Stimulated activated CD8-positive, alpha-beta memory T cell treated with anti-CD3 and anti-CD28 coated beads, Interleukin-15, amount 100 ng/mL, for 1 hour (primary cell): ENCODE measurements around the gene TBC1D19.
"Not testable (repeated sequence)": the region's sequence is repeated elsewhere in the genome, so short reads cannot be mapped to it uniquely, and the experiment has no call there.

Experiments
- DNase-seq: peaks from one replicate; pipeline ENCODE4 v3.0.0-alpha.2; 2020; ENCODE audit warnings: low read depth

Gene TBC1D19, protein sequence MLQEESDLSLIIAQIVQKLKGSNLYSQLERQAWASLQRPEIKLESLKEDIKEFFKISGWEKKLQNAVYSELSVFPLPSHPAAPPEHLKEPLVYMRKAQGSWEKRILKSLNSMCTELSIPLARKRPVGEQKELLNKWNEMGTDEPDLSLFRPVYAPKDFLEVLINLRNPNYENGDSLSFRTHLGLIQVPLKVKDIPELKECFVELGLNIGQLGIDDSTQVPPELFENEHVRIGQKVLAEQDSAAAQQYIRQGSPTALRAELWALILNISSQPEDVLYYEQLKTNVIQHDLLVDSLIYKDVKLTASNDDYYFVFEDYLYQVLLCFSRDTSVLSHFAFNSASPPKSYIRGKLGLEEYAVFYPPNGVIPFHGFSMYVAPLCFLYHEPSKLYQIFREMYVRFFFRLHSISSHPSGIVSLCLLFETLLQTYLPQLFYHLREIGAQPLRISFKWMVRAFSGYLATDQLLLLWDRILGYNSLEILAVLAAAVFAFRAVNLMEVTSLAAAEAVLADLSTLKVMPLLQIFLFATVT

DNA sequence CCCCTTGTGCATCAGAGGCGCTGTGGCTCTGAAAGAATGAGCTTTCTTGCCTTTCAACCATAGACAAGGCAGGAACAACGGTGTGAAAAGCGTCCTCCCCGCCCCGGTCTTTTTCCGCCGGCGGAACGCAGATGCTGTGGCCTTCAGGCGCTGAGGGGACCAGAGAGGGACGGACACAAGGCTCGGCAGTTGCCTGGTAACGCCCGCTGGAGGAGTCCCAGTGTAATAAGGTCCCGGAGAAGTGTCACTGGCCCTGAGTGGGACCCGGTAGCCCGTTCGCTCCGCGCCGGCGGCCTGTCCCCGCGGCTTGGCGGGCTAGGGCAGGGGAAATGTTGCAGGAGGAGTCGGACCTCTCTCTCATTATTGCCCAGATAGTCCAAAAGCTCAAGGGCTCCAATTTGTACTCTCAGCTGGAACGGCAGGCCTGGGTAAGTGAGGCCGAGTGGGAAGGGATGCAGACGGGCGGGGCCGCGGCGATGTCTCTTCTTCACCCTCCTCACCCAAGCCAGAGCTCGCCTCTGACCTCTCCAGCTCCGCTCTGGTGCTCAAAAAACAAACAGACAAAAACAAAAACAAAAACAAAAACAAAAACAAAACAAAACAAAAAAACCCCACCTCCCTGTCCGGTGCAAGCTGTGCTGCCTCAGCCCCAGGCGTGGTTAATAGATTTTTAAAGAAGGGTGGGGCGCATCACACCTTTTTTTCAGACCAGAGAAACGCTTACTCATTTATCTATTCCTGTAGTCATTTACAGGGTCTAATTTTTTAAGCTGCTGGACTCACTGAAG, at the start of gene TBC1D19:
TBC1D19 (plus strand) TSS at position 220 of the 788 bp plus-strand sequence; CDS start at position 330, 110 bp downstream.
- DNase-seq = peak; percentile 72

DNA sequence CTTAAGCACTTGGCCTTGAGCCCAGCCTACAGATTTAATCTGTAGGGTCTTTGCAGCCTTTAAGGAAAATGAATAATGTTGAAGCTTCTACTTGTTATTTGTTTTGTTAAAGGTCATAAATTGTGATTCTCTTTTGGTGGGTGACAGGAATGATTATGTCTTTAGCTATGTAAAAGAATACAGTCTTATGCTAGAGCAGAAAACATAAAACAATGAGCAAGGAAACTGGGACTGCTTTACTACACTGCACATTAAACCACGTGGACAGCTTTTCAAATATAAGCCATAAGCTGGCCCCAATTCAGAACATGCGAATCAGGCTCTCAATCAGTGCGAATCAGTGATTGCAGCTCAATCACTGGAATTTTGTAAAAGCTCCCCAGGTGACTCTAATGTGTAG, 40.9 kb upstream of the TBC1D19 start:
- DNase-seq = no peak

DNA sequence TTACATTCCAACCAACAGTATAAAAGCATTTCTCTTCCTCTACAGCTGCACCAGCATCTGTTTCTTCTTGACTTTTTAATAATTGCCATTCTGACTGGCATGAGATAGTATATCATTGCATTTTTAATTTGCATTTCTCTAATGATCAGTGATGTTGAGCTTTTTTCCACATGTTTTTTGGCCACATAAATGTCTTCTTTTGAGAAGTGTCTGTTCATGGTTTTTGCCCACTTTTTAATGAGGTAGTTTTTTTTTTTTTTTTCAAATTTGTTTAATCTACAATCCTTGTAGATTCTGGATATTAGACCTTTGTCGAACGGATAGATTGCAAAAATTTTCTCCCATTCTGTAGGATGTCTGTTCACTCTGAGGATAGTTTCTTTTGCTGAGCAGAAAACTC, 39.5 kb upstream of the TBC1D19 start:
- no peak for DNase-seq

DNA sequence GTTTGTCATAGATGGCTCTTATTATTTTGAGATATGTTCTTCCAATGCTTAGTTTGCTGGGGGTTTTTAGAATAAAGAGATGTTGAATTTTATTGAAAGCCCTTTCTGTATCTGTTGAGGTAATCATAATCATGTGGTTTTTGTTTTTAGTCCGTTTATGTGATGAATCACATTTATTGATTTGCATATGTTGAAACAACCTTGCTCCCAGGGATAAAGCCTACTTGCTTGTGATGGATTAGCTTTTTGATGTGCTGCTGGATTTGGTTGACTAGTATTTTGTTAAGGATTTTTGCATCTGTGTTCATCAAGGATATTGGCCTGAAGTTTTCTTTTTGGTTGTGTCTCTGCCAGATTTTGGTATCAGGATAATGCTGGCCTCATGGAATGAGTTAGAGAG, 35.5 kb upstream of the TBC1D19 start:
- DNase-seq = not testable (repeated sequence)

DNA sequence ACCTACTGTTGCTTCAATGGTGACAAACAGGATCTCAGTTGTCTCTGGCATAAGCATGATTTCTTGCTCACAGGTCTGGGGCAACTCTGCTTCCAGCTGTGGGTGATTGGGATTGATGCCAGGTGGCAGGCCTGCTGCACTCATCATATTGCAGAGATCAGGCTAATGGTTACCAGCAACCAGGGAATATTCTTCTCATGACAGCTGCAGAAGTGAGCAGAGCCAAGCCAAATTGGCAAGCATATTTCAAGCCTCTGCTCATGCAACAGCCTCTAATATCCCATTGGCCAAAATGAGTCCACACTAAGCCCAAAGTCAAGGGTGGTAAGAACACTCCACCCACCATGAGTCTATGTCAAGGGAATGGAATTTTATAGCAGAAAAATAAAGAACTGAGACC, 26.7 kb upstream of the TBC1D19 start:
- no peak for DNase-seq

DNA sequence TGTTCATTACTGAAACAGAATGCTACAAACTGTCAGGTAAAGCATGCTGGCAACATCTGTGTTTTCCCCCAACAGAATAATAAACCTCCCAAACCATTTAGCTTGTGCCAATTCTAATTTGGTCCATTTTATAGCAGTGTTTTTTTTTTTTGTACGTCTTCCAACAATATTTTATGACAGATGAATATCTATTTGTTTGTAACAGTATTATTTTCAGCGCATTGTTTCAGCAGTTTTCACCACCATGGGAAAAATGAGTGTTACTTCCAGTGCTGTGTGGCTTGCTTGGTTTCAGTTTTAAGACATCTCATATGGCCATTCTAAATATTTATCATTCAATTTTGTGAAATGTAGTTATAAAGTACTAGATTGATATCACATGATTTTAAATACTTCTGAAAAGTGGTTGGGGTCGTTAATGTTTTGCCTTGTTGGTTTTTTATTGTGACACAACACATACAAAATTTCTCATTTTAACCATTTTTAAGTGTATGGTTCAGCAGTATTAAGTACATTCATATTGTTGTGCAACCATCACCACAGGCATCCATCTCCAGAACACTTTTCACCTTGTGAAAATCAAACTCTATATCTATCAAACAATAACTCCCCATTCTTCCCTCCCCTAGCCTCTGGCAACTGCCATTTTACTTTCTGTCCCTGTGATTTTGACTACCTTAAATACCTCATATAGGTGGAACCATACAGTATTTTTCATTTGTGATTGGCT, 25.6 kb upstream of the TBC1D19 start:
- DNase-seq = no peak

DNA sequence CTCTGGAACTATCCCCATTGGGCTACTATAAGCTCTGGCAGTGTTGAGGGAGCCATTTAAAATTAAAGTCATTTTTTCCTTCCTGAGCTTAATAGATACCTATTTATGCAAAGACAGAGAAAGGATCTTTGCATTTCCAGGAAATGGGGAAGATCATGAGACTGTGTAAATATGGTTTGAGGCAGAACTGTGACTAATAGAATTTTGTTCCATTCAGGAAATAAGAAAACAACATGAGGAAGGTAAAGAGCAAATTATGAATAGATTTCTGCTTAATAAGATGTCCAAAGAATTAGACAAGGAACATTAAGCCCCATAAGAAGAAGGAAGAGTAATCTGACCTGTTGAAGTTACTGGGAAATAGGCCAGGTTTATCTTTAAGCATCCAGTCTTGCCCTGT, 17.8 kb upstream of the TBC1D19 start:
- no peak for DNase-seq

DNA sequence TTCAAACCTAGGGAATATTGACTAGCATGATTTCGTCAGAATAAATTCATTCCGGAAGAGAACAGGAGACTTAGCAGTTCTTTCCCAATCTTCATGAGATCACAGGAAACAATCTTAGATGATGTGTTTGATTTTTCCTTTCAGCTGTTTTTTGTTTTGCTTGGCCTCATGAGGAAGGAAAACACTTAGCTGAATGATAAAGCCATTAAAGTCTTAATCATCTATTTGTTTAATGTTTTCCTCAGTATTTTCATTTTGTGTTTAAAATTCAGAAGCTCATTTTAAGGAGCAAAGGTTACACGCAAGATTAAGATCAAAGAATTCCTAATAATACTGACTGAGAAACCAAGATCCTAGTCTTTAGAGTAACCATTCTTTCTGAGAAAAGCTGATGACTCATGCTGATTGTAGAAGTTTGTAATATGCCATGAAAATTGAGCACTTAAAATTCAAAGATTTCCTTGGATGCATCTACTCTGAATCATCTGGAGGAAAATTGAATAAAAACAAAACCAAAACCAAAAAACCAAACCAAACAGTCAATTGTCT, 15.4 kb upstream of the TBC1D19 start:
- DNase-seq = no peak

DNA sequence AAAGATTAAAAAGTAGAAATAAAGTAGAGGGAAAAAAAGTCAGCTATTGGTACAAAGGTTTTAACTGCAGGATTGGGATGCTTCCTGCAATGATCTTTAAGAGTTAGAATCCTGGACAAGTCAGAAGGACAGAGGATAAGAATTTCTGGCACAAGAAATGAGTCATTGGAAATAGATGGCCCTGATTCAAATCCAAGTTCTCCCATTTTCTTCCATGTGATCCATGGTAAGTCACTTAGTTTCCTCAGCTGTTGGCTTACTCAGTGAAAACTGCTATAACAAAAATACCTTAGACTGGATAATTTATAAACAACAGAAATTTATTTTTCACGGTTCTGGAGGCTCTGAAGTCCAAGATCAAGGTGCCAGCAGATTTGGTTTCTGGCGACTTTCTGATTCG, 13.3 kb upstream of the TBC1D19 start:
- no peak for DNase-seq

DNA sequence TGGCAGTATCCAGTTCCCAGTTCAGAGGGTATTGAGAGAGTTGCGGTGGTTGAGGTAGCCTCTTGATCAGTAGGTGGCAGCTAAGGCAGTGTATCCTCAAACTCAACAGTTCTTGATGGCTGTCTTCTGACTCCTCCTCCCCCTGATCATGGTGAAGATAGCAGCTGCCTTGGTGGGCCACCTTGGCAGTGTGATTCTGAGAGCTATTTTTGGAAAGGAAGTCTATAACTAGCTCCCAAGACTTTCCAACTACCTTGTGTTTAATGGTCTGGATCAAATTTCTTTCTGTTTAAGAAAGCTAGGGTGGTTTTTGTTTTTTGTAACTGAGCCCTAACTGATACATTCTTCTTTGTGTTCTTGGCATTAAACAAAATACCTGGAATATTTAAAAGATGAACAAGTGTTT, 10.5 kb upstream of the TBC1D19 start:
- DNase-seq = no peak

DNA sequence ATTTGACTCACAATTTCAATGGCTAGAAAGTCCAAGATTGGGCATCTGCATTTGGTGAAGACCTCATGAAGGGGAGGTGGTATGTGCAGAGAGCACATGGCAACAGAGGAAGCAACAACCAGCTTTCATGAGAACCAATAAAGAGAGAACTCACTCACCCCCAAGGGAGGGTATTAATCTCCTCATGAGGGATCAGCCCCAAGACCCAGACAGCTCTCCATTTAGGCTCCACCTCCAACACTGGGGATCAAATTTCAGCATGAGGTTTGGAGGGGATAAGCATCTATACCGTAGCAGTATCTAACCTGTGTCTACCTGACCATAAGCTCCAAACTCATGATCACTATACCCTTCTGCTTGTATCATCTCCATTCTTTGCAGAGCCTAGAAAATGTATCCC, 9.3 kb upstream of the TBC1D19 start:
- no peak for DNase-seq

DNA sequence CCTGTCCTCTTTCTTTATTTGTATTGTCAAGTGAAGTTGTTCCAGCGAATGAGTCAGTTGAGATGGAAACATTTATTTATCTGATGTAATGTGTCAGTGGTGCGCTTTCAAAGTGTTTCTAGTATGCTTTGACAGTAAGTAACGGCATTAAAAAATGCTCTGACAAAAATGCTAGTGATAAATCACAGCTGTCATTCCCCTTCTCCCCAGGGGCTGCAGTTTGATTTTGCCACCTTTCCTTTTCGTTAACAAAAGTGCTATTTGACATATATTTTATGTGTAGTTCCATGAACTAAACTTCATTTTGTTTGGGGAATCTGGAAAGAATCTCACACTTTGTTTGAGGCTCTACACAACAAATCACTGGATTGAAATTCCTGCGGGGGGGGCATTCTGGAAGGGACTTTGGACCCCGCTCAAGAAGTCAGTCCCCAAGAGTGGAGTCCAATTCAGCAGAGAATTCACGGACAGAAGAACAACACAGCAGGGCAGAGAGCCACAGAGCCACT, 7.6 kb upstream of the TBC1D19 start:
- no peak for DNase-seq

DNA sequence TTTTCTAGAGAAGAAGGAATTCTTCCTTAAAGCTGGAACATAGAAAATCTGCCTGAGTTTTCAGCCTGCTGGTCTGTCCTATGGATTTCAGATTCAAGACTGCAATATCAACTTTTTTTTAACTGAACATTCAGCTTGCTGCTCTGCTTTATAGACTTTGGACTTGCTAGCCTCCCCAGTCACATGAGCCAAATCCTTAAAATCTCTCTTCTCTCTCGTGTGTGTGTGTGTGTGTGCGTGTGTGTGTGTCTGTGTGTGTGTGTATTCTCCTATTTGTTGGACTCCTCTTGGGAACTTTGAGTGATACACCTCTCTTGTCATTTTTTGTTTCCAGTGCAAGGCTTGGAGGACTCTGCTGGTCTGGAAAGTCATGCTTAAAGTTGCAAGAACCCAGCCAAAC, 6.8 kb upstream of the TBC1D19 start:
- no peak for DNase-seq

DNA sequence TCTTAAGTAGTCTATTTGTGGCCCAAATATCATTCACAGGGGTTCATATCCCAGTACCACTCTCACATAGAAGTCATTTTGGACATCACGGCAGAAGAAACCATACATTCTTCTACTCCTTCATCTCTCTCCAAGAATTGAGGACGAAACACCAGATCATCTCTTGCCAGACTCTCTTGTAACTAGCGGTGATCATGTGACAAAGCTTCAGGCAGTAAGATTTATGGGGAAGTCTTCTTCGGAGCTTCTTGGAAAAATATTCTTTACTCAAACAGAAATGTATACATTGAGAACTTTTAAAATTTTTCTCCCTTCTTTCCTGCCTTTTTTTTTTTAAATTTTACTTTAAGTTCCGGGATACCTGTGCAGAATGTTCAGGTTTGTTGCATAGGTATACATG, 4.7 kb upstream of the TBC1D19 start:
- DNase-seq = no peak

DNA sequence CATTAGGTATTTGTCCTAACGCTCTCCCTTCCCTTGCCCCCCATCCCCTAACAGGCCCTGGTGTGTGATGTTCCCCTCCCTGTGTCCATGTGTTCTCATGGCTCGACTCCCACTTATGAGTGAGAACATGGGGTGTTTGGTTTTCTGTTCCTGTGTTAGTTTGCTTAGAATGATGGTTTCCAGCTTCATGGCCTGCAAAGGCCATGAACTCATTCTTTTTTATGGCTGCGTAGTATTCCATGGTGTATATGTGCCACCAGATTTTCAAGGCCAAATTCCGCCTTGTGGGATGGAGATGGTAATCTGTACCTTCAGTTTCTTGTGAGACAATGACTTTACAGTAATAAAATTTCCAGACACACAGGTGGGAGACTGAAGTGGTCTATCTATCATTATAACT, 2.5 kb upstream of the TBC1D19 start:
- not testable (repeated sequence) for DNase-seq

DNA sequence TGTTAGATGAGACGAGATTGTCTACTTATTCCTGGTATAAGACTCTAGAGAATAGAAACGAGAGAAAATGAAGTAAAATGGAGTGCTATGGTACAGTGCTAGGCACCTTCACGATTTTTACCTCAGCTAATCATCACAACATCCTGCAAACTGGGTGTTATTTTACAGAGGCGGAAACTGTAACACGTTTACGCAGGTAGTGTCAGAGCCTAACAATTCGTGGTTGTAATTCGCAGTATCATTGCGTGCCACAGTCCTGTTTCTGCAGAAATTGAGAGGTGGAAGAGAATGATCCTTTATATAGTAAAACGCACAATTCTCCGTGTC, 383 bp upstream of the TBC1D19 start:
- DNase-seq = no peak

DNA sequence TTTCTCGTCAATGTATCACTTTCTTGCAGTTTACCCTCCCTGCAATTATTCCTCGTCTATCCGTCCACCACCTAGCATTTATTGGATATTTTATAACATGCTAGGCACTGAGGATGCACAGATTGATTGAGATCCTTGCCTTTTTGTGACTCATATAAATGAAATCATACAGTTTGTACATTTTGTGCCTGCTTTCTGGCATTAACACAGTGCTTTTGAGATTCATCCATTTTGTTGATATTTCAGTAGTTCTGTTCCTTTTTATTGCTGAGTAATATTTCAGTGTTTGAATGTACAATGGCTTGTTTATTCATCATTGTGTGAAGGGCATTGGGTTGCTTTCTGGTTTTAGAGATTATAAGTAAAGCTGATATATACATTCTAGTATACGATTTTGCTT, 841 bp downstream of the TBC1D19 start:
- DNase-seq = no peak

DNA sequence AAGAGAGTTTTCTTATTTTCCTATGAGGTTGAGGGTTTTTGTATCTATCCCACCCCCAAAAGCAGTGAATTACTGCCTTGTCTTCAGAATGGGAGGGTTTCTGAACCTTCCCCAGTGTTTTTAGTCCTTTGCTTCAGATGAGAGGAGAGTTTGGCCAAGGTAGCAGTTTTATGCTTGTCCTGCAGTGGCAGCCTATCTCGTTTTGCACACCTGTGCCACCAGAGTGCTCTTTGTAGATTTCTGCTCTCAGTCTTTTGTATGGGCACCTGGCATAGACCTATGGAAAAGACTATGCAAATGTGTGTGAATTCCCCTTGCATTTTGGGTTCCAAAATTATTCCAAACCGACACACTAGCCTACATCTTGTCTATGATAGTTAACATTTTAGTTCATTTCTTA, 5.8 kb downstream of the TBC1D19 start:
- DNase-seq = no peak

DNA sequence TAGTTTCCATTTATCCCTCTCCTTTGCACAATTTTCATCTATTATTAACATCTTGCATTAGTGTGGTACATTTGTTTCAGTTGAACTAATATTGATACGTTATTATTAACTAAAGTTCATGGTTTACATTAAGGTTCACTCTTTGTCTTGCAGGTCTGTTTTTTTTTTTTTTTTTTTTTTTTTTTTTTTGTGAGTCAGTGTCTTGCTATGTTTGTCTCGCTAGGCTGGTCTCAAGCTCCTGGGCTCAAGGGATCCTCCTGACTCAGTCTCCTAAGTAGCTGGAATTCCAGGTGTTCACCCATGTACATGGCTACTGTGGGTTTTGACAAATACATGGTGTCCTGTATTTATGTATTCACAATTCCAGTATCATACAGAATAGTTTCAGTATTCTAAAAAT, 6.8 kb downstream of the TBC1D19 start:
- DNase-seq = no peak

DNA sequence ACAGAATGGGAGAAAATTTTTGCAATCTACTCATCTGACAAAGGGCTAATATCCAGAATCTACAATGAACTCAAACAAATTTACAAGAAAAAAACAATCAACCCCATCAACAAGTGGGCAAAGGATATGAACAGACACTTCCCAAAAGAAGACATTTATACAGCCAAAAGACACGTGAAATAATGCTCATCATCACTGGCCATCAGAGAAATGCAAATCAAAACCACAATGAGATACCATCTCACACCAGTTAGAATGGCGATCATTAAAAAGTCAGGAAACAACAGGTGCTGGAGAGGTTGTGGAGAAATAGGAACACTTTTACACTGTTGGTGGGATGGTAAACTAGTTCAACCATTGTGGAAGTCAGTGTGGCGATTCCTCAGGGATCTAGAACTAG, 9.7 kb downstream of the TBC1D19 start:
- DNase-seq = not testable (repeated sequence)

DNA sequence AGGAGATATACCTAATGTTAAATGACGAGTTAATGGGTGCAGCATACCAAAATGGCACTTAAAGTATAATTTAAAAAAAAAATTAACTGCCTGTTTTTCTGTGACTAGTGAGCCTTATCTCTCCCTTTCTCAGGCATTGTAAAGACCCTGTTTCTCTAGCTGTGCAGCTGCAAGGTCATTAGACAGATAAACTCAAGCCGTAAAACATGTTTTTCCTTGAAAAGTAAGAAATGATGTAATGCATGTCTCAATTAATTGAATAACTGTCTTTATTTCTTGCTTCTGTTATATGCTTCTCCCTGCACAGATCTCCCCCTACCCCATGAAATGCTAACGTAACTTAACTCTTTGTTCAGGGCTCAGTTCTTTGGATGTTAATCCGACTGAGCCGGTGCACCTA, 10.5 kb downstream of the TBC1D19 start:
- no peak for DNase-seq

DNA sequence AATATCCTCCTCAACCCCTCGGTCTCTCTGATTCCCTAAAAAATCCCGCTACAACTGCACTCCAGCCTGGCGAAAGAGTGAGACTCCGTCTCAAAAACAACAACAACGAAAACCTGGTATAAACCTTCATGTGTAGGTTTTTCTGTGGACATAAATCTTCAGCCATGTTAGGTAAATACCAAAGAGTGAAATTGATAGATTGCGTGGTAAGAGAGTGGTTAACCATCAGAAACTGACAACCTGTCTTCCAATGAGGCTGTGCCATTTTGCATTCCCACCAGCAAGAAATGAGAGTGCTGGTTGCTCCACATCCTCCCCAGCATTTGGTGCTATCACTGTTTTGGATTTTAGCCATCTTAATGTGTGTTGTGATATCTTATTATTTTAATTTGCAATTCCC, 10.9 kb downstream of the TBC1D19 start:
- DNase-seq = no peak
